Measurements from ENCODE around the gene MEF2C.

The MEF2C gene

DNA sequence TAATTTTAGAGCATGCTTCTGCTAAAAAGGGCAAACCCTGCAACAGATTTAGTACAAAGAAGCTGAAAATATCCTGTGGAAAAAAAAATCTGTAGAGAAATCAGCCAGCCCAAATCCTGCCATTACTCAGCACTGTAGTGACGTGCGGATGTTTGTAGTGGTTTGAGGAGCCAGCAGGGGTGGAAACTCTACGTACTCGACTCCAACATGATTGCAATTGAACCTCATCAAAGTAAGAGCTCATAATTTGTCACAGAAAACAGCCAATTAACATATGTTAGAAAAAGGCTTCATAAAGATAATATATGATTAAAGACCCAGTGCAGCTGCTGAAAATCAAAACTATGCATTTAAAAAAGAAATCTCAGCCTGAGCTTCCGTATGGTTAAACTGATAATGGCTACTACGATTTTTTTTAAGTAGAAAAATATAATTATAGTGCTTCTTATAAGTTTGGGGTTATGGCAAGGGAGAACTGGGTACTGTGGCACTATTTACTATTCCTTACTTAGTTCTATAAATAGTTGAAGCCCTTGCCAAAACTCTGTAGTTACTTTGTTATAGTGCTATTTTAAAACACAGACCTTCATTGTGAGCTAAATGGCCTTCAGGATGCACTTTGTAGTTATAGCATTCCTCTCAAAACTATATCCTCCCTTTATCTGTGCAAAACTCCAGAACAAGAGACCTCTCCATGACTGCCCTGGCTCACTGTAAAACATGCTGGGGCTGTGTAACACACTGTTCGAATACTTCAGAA, 49.4 kb downstream of the MEF2C start:
- DNase-seq (ENCODE audit: insufficient read length, low spot score), result no peak
- peak; percentile 95 for FAIRE-seq

DNA sequence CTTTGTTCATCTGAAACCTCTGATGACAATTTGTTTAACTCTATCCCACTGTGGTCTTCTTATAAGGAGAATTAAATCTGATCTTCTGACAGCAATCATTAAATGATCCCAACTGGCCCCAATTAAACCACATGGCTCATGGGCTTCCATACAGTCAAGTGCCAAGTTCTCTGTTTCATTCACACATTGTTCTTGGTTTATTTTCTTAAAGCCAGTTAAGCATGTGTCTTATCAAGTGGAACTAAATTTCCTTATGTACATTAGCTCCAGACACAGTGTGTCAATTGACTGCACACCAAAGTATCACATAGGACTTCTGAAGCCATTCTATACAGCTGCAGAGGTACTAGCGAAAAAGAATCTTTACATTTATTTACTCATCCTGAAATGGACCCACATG, 51.2 kb downstream of the MEF2C start:
- no peak for FAIRE-seq
- DNase-seq (ENCODE audit: insufficient read length, low spot score), result no peak

DNA sequence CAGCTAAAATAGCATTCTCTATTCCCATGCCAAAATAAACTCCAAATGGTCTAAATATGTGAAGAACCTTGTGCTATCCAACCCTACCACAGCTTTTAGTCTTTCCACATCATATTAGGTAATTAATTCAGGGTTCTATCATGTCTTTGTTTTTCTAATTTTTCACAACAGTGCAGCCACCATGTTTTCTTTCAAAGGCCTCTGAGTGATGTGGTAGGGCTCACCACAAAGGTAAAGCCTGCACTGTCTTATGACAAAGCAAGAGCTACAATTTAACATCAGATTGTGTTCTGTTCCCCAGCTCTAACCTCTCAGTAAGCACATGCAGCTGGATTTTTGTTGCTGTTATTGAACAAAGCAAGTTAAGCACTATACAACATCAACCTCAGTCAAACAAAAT, 52.4 kb downstream of the MEF2C start:
- peak; percentile 97 for FAIRE-seq

DNA sequence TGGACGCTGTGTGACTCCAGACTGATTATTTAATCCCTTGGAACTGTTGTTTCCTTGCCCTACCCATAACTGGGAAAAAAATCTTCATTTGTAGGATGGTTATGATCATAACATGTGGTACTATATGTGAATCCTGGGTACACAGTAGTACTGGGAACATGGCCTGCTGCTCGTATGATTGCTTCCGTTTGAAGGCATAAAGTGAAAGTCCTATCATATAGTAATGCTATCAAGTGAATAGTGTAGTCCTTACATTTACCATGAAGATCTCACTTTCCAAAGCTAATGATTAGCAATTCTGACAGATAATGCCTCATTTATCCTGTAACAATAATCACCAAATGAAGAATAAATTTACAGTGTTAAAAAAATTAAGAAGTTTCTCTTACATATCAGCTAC, 53.2 kb downstream of the MEF2C start:
- DNase-seq (ENCODE audit: insufficient read length, low spot score) (no peak), FAIRE-seq (no peak)

More for the DNA sequence above, 52.4 kb downstream of the MEF2C start:
- no peak for DNase-seq (ENCODE audit: insufficient read length, low spot score)

DNA sequence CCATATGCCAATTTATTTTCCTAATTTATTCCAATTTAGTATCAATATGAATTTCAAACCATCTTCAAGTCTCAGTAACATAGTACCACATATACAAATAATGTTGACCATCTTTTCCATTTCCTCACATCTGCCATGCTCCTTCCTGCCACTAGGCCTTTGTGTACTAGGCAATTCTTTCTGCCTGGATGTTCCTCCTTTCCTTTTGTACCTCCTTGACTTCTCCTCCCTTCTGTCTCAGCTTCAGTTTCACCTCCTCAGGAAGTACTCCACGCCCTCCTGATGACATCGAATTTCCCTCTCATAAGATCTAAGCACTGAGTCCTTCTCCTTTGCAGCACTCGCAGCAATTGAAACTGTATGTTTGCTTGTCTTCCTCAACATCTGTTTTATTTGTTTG, 53.9 kb downstream of the MEF2C start:
- DNase-seq (ENCODE audit: insufficient read length, low spot score) (no peak), FAIRE-seq (peak; percentile 96)

DNA sequence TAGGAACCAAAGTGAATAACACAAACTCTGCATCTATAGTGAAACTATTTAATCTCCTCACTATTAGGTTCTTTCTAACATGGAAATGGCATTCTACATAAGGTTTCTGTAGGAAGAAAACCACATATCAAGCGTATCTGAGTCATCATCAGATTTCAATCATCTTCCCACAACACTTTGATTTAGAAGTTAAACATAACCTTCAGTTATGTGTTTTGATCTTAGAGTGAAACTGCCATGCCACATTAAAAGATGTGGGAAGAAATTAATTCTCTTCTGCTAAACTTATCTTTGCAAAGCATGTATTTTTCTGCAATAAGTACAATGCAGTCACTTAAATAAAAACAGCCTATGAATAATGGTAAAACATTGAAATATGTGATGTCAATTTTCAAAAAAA, 55.0 kb downstream of the MEF2C start:
- no peak for DNase-seq (ENCODE audit: insufficient read length, low spot score)
- no peak for FAIRE-seq

DNA sequence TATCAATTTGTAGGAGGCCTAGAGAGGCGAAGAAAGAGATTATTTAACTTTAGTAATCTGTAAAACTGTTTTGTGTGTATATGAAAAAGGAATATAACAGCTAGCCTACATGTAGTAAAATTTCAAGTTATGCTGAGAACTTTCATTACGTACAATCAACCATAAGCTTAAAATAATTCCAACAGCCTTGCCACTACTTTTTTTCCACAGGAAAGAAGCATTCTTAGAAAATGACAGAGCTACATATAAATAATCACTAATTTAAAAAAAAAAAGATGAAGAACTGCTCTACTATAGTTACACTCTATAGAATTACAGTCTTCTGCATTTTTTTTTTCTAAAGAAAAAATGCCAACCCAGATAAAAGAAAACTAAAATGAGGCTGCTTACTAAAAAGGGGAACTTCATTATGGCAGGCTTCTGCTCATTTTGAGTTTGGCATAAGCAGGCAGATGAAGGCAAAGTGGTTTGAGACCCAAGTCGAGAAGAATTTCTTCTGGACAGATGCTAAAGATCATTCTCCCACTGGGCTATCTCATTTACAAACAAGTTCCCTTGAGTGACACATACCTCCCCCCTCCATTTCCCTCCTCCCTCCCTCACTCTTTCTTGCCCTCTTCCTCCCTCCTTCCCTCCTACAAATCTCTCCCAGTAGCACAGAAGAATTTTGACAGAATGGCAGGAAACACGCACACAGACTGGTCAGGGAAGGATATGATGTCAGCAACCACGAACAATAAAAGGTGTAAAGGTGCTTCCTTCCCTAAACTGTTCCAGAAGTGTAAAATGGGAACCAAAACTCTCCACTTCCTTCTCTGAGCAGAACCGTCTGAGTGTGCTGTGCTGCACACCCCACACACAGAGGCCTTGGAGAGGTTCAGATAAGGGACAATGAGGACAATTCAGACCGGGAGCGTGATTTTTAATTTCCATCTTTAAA, 56.1 kb downstream of the MEF2C start:
- FAIRE-seq, result peak; percentile 99
- DNase-seq (ENCODE audit: insufficient read length, low spot score), result no peak

DNA sequence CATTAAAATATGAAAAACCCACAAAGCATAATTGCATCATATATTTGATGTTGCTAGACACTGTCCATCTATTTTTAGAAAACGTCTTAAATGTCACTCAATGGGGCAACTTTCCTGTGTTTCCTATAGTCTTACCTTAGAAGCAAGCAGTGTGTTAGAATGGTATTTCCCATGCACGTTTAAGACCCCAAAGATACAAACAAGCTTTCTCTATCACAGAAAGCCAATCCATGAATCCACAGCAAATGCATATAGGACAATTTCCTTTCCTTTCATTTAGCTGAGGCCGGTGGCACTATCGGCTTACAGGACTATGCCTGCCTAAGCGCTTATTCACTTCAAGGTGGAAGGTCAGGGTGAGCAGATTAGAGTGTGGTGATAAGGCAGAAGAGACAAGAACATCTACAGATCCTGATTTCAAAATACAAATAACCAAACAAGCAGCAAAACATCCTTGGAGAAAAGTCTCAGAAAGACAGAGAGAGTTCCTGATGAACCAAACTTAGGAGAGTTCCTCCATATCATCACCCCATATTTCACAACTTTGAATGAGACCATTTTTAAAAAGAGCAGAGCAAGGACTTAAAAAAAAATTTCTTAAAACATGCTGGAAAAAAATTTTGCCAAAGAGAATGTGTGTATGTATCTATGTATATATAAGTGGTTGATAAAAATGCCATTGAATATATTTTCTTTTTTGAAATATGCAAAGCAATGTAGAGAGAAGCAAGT, 57.2 kb downstream of the MEF2C start:
- FAIRE-seq (no peak), DNase-seq (ENCODE audit: insufficient read length, low spot score) (no peak)

DNA sequence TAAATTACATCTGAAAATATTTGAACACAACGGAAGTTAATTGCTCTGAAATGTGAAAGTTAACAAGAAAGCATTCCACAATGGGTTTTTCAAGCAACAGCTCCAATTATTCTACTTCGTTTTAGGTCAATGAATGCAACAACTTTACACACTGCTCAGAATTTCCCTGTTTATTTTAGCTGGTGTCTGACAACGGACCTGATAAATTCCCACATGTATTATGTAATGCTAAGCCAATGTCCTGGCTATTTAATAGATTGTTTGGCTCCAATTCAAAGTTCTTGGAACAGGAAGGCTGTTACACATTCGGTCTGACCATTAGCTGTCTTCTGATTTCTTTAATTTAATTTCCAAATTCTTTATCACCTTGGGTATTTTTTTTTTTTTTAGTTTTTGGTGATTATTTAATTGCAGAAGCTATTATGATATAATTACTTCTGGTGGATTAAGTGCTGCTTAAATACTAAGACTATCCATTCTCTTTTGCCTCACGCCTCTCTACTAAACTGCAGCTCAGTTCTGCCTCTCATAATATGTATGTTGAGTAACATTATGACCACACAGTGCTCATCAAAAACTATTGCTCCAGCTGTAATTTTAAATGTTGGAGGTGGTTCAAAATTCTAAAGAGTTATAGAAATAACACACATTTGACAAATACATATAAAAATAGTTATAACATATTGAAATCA, 57.9 kb downstream of the MEF2C start:
- FAIRE-seq (peak; percentile 86), DNase-seq (ENCODE audit: insufficient read length, low spot score) (no peak)

DNA sequence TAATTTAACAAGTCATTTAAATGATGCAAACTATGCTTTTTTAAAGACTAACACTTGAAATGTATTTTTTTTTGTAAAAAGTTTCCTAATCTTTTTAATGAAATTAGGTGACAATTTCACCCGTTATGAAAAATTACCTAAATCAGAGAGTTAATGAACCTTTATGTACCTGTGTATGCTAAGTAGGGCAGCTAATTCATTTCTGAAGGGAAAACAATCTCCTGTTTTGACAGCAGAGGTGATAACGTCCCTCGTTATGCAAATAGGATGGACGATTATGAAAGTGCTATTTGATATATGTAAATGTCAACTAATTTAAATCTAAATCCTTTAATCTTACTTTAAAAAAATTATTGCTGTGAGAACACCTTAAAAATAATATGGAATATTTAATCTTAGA, 58.8 kb downstream of the MEF2C start:
- FAIRE-seq, result peak; percentile 71
- DNase-seq (ENCODE audit: insufficient read length, low spot score), result no peak

DNA sequence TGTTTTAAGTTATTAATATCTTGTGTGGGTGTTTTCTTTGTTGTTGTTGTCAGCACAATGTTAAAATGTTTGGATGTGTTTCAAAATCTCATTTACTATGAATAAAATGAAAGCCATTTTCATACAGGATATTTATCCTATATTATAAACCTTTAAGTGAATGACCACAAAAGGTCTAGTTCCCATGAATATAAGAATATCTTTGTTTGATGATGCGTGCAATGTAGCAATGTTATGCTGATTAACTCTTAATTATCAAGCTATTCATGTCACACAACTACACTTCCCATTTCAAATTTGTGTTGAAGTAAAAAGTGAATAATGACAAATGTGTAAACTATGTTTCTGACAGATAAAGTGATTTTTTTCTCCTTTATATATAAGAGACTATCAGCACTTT, 59.8 kb downstream of the MEF2C start:
- DNase-seq (ENCODE audit: insufficient read length, low spot score) (no peak), FAIRE-seq (peak; percentile 47)

DNA sequence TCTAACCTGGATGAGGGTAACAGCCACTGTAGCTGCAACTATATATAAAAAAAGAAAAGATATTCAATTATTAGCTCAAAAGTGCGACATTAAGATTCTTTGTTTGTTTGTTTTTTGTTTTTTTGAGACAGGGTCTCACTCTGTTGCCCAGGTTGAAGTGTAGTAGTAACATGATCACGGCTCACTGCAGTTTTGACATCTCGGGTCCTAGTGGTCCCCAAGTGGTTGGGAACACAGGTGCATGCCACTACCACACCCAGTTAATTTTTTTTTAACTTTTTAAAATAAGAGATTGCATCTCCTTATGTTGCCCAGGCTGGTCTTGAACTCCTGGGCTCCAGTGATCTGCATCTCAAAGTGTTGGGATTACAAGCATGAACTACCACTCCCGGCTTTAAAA, 61.8 kb downstream of the MEF2C start:
- no peak for DNase-seq (ENCODE audit: insufficient read length, low spot score)
- FAIRE-seq, result no peak

DNA sequence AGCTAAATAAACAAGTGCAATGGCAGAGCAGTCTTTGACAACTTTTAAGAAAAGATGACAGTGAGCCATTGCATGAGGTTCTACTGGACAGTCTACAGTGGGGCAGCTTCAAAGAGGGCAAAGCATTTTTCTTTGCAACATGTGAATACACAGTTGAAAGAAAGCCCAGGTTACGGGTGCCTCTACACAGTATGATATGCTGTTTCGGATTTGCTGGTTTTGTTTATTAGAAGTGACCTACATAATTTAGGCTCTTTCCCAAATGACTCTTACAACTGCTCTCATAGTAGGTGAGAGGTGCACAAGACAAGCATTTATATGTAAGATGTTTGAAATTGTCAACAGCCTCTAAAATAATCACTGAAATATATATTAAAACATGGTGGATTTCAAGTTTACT, 62.4 kb downstream of the MEF2C start:
- DNase-seq (ENCODE audit: insufficient read length, low spot score), result no peak
- FAIRE-seq, result peak; percentile 93

DNA sequence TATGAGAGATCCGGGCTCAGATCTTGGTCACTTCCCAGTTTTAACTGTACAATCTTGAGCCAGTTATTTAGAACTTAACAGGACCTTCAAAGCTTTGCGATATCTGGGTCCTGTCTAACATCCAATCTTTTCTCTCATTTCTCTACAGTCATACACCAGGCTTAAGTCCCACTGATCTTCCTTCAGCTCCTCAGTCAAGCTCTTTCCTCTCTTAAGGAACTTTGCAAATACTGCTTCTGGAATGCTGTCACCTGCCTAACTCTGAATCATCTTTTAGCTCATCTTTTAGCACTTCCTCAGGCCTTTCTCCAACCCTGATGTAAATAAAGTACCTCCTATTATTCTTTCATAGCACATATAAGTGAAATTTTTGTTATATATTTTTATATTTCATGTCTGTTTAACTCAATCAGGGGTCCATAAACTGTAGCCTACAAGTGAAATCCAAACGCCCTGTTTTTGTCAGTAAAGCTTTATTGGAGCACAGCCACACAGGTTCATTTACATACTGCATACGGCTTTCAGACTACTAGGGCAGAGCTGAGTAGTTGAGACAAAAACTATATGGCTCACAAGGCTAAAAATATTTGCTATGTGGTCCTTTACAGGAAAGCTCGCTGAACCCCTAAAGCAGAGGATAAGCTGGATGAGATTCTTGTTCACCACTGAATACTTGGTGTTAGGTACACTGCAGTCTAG, 63.5 kb downstream of the MEF2C start:
- no peak for FAIRE-seq
- no peak for DNase-seq (ENCODE audit: insufficient read length, low spot score)

DNA sequence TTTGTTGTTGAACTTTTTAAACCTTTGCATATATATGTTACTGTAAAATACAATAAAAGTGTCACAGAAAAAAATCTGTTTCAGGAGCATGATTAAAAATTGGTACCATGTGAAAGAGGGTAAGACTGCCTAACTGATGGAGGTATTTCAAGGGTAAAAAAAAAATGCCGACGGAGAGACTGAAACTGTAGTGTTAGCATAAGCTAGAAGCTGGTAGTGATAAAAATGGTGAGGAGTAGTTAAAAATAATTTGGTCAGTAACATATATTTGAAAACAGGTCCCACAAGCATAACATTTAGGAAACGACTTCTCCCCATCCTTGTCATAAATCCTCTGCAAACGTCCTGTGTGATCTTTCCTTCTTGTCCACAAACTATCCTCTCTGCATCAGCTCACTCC, 64.7 kb downstream of the MEF2C start:
- FAIRE-seq (no peak), DNase-seq (ENCODE audit: insufficient read length, low spot score) (no peak)

DNA sequence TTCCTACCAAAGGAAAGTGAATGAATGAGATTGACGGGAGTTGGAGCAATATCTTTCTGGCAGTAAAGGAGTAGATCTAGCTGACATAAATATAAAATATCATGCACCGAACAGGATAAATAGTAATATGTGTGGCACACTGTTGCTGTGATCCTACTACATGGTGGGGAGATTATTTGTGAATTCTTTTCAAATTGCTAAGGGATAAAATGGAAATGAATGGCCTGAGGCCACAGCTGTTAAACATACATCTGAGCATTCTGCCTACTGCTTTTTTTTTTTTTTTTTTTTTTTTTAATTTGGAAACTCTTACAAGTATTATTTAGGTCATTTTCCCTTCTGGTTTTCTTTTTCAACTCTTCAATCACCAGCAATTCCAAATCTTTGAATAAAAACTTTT, 66.8 kb downstream of the MEF2C start:
- DNase-seq (ENCODE audit: insufficient read length, low spot score) (no peak), FAIRE-seq (peak; percentile 53)

DNA sequence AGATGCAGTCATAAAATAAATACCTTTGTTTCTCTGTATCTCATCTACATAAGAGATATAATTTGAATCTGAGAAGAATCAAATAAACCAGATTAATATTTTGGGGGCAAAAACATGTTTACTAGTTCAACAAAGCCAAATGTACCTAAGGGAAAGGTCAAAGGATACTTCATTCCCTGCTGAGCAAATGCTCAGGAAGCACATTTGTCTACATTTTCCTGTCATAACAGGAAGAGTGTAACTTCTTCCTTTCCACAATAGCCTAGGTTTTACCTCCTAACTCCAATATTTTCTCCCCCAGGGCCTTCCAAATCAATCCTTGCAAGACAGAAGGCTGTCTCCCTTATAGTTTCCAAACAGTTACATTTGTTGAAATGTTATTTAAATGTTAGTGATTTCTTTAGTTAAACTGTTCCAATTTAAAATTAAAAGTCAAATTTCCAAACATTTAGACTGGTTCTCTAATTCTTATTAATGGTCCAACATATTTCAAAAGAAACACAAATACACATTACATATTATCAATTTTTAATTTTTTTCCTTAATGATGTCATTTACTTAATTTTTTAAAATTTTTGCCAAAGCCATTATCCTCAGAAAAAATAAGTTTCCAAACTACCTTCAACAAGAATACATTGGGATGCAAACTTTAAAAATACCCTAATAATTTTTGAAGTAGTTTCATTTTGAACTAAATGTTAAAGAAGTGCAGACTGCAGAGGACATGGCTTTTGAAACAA, 67.8 kb downstream of the MEF2C start:
- FAIRE-seq, result peak; percentile 53
- DNase-seq (ENCODE audit: insufficient read length, low spot score), result no peak

DNA sequence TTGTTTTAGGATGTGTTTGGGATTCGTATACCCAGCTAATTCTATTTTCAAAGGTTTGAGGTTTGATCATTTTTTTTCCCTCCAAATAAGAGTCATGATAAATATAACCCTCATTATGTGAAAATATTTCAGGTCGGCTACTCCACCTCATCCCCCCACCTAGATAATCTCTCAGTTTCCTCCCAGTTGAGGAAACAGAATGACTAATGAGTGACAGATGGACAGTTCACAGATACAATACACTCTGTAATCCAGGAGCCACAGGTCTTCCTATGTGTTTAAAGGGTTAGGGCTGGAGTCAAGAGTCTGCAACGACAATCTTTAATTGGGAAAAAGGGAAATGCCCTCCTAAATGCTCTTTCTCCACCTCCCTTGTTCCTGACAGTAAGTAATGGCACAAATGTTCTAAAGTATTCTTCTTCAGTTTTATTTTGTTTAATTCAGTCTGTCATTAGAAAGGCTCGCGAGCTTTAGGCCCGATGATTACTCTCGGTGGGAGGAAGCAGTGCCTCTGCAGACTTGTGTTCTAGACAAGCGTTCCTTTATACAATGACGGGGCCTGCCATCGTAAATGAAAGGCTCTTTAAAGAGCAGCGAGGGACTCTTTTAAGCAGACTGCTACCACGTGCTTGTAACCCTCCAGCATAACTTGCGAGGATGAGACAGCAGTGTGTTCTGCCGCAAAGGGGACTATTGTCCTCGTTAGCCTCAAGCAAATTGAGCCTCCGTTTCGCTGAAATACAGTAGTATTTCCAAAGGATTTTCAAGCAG, 69.0 kb downstream of the MEF2C start:
- DNase-seq (ENCODE audit: insufficient read length, low spot score), result no peak

DNA sequence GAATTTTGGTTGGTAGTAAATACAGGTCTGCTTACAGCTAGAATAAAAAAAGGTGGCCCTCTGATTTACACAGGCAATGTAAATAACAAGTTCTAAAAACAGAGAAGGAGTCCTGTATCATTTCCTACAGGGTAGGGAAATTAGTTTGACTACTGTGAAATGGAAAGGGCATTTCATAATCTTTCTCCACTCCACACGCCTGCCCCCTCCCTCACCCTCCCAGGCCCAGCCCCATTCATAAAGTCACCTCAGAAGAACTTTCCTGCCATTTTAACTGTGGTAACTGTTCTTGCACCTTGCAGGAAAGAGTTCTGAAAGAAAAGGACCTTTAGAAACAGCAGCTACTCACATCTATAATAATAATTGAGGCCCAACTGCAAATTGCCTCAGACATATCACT, 69.7 kb downstream of the MEF2C start:
- no peak for FAIRE-seq
- DNase-seq (ENCODE audit: insufficient read length, low spot score), result no peak

More for the DNA sequence above, 69.0 kb downstream of the MEF2C start:
- FAIRE-seq, result peak; percentile 75
